ENCODE data around the gene LARP1. TPM values are rescaled to one million over a fixed set of nuclear protein-coding genes. Genes with fewer than 3 reads are reported as not detected.
A peak's percentile ranks its signal among the peaks of the same experiment; 100 is the strongest.

The LARP1 gene
- total RNA-seq, 1 experiment from 2014 or later, result 63.9 TPM

DNA sequence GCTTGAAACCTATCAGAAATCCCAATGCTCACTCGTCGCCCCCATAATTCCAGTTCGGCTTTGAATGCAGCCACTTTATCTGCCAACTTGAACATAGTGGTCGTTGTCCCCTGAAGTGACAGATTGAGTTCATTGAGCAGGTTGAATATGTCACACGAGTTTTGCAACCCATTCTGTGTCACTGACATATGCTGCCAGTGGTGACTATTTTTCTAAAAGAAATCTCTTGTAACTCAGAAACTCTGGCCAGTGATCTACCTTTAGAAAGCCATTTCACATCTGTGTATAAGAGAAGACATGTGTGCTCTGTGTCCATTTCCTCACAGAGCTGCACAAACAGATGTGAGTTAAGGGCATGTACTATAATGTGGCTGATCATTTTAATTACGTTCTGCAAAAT, 47.0 kb upstream of the LARP1 start:
- Histone ChIP-seq H3K9me2 (replicated peaks; ENCODE audit: low read length) (no peaks in the 10 kb centered on the region), H3K79me2 (ENCODE audit: low read length) (no peaks in the 10 kb centered on the region), H3K4me1 (ENCODE audit: insufficient read depth, low read length) (peaks cover 7% of the 10 kb centered on the region; the same call in 1 of the 2 replicates), H3K4me2 (ENCODE audit: low read length) (no peak overlapping the region), H3K36me3 (ENCODE audit: low read depth, low read length) (no peaks in the 10 kb centered on the region), H3F3A (ENCODE audit: low read length, unreplicated experiment) (no peaks in the 10 kb centered on the region), H4K20me1 (ENCODE audit: low read length) (no peaks in the 10 kb centered on the region), H3K4me3 (ENCODE audit: low read length) (no peak overlapping the region), H2AFZ (ENCODE audit: low read length) (no peak overlapping the region), H3K27ac (ENCODE audit: low read length) (no peak overlapping the region), H3K9me3 (ENCODE audit: low read length) (no peaks in the 10 kb centered on the region), H3K9ac (ENCODE audit: low read length) (no peak overlapping the region), H3K27me3 (ENCODE audit: low read length) (no peaks in the 10 kb centered on the region)
- BruUV-seq (replicated peaks), result no TSS peak
- no peak for ATAC-seq
- TF ChIP-seq, protein P1, sequence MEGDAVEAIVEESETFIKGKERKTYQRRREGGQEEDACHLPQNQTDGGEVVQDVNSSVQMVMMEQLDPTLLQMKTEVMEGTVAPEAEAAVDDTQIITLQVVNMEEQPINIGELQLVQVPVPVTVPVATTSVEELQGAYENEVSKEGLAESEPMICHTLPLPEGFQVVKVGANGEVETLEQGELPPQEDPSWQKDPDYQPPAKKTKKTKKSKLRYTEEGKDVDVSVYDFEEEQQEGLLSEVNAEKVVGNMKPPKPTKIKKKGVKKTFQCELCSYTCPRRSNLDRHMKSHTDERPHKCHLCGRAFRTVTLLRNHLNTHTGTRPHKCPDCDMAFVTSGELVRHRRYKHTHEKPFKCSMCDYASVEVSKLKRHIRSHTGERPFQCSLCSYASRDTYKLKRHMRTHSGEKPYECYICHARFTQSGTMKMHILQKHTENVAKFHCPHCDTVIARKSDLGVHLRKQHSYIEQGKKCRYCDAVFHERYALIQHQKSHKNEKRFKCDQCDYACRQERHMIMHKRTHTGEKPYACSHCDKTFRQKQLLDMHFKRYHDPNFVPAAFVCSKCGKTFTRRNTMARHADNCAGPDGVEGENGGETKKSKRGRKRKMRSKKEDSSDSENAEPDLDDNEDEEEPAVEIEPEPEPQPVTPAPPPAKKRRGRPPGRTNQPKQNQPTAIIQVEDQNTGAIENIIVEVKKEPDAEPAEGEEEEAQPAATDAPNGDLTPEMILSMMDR (conservative IDR thresholded peaks at IDR 0.05; ENCODE audit: low read depth, low read length), result no peak
- CTCF ChIA-PET, result no interaction called here
- intact Hi-C loops (cut with micrococcal nuclease), result no loop called here
- no peak for DNase-seq
- POLR2A ChIA-PET (ENCODE audit: unreplicated experiment), result no interaction called here

DNA sequence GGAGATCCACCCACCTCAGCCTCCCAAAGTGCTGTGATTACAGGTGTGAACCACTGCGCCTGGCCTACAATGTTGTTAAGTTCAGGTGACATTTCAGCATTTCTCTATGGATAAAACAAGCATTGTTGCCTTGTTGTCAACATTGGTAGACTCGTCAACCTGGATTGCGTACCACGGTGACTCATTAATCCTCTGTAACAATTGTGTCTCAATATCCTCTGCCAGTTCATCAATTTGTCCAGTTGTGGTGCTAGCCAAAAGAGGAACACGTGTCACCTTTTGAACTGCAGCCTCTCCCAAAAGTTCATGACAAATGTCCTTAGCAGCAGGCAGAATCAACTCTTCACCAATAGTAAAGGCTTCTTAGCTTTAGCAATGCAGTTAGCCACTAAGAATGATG, 46.3 kb upstream of the LARP1 start:
- H3K4me2 ChIP-seq (ENCODE audit: low read length), result no peak overlapping the region
- BruUV-seq (replicated peaks), result no TSS peak

DNA sequence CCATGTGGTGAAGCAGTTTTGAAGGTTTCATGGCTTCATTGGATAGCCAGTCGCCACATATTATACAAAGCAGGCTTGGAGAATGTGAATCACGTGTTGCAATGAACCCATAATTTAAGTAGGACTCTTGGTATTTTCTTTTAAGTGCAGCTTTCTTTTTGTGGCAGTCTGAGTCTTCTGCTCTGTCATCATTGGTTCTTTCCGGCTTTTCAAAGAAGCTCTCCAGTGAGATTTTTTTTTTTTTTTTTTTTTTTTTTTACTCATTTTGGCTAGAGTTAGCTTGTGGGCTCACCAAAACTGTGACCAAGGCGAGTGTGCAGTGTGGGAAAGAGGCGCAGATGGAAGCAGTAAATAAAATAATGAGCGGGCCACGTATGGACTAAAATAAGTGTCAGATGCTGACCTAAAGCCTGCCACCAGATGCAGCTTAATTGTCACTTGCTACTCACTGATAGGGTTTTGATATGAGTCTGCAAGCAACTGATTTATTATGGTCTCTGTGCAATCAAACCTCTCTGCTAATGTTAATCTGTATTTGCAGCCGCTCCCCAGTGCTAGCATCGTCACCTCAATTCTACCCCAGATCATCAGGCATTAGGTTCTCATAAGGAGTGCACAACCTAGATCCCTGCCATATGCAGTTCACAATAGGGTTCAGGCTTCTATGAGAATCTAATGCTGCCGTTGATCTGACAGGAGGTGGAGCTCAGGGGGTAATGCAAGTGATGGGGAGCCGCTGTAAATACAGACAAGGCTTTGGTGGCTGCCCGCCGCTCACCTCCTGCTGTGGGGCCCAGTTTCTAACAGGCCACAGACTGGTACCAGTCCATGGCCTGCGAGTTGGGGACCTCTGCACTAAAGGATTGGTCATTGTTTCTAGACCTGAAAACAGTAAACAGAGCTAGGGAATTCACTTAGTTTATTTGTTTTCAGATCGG, 45.5 kb upstream of the LARP1 start:
- DNase-seq, result no peak
- intact Hi-C loops (cut with micrococcal nuclease), result no loop called here
- TF ChIP-seq, protein P1 (conservative IDR thresholded peaks at IDR 0.05; ENCODE audit: low read depth, low read length), result no peak
- TF ChIP-seq EZH2 (IDR thresholded peaks at IDR 0.05; ENCODE audit: low read length, unreplicated experiment) (no peak), EZH2phosphoT487 (IDR thresholded peaks at IDR 0.05; ENCODE audit: borderline replicate concordance, low read length) (no peak)
- Histone ChIP-seq H2AFZ (ENCODE audit: low read length) (no peak overlapping the region), H3K36me3 (ENCODE audit: low read depth, low read length) (no peaks in the 10 kb centered on the region), H3K9ac (ENCODE audit: low read length) (no peak overlapping the region), H3K4me2 (ENCODE audit: low read length) (no peak overlapping the region), H3K9me3 (ENCODE audit: low read length) (no peaks in the 10 kb centered on the region), H3K4me1 (ENCODE audit: insufficient read depth, low read length) (peaks cover 19% of the 10 kb centered on the region), H3K27ac (ENCODE audit: low read length) (no peak overlapping the region), H3K27me3 (ENCODE audit: low read length) (no peaks in the 10 kb centered on the region), H3F3A (ENCODE audit: low read length, unreplicated experiment) (no peaks in the 10 kb centered on the region), H3K79me2 (ENCODE audit: low read length) (no peaks in the 10 kb centered on the region), H4K20me1 (ENCODE audit: low read length) (no peaks in the 10 kb centered on the region), H3K9me2 (replicated peaks; ENCODE audit: low read length) (no peaks in the 10 kb centered on the region), H3K4me3 (ENCODE audit: low read length) (no peak overlapping the region)
- no peak for ATAC-seq
- BruUV-seq (replicated peaks), result no TSS peak
- POLR2A ChIA-PET (ENCODE audit: unreplicated experiment), result no interaction called here
- CTCF ChIA-PET, result no interaction called here

More for the DNA sequence above, 46.3 kb upstream of the LARP1 start:
- H3K9ac ChIP-seq (ENCODE audit: low read length), result no peak overlapping the region
- no peaks in the 10 kb centered on the region for H3K36me3 ChIP-seq (ENCODE audit: low read depth, low read length)
- H3K4me1 ChIP-seq (ENCODE audit: insufficient read depth, low read length), result peaks cover 13% of the 10 kb centered on the region; the same call in 1 of the 2 replicates
- no peaks in the 10 kb centered on the region for H3K27me3 ChIP-seq (ENCODE audit: low read length)
- no peaks in the 10 kb centered on the region for H3K9me3 ChIP-seq (ENCODE audit: low read length)
- DNase-seq, result peak; percentile 47
- ChIA-PET POLR2A (ENCODE audit: unreplicated experiment) (no interaction called here), CTCF (no interaction called here)
- no peak for ATAC-seq
- no peaks in the 10 kb centered on the region for H3K79me2 ChIP-seq (ENCODE audit: low read length)
- no peaks in the 10 kb centered on the region for H3K9me2 ChIP-seq (replicated peaks; ENCODE audit: low read length)
- no peak overlapping the region for H3K4me3 ChIP-seq (ENCODE audit: low read length)
- H2AFZ ChIP-seq (ENCODE audit: low read length), result no peak overlapping the region
- H3K27ac ChIP-seq (ENCODE audit: low read length), result no peak overlapping the region
- intact Hi-C loops (cut with micrococcal nuclease), result no loop called here
- TF ChIP-seq EZH2 (IDR thresholded peaks at IDR 0.05; ENCODE audit: low read length, unreplicated experiment) (no peak), EZH2phosphoT487 (IDR thresholded peaks at IDR 0.05; ENCODE audit: borderline replicate concordance, low read length) (no peak)
- TF ChIP-seq, protein P1 (conservative IDR thresholded peaks at IDR 0.05; ENCODE audit: low read depth, low read length), result no peak
- H4K20me1 ChIP-seq (ENCODE audit: low read length), result no peaks in the 10 kb centered on the region
- H3F3A ChIP-seq (ENCODE audit: low read length, unreplicated experiment), result no peaks in the 10 kb centered on the region
